SH-SY5Y (cell line): ENCODE results near the gene TMEM132C.

ENCODE experiments used
- GATA2 ChIP-seq: IDR thresholded peaks from 2 replicates; pipeline ENCODE4 v1.6.1; 2011; ENCODE audit warnings: mild to moderate bottlenecking, low read depth, low read length
- GATA3 ChIP-seq: IDR thresholded peaks from 2 replicates; pipeline ENCODE4 v1.6.1; 2011; ENCODE audit warnings: low read depth, mild to moderate bottlenecking, low read length, moderate library complexity

- TF ChIP-seq GATA3 (no peak), GATA2 (no peak)
Measured at GRCh38 chr12:128637642-128638606, 371.0 kb downstream of the TMEM132C start.
